ENCODE data around the gene INSC. TPM values are rescaled to one million over a fixed set of nuclear protein-coding genes. Genes with fewer than 3 reads are reported as not detected.

INSC gene
- total RNA-seq, 1 donor from 2014 or later, result 0.23 TPM

DNA sequence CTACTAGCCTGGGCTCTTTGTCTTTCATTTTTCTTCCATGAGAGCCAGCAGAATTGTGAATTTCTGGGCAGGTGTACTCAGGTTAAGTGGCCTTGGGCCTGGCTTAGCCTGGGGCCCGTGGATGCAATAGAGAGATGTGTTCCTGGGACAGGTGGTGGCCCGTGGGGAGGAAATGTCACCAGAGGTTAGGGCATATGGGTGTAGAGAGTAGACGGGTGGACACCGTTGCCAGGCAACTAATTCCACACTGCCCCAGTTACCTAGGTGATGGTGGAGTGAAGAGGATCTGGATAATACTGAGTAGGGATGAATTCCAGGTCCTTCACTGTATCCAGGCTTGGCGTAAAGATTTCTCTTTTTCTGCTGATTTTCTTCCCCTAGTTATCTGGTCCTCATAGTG lies 175.0 kb downstream of the INSC start:
- Mint-ChIP-seq H3K27me3 (ENCODE audit: unreplicated experiment) (no peaks in the 10 kb centered on the region), H3K36me3 (ENCODE audit: low read depth, unreplicated experiment) (no peaks in the 10 kb centered on the region), H3K4me1 (ENCODE audit: unreplicated experiment) (no peaks in the 10 kb centered on the region), H3K4me3 (ENCODE audit: unreplicated experiment) (no peak overlapping the region), H3K27ac (ENCODE audit: unreplicated experiment) (no peak overlapping the region), H3K9me3 (ENCODE audit: unreplicated experiment) (no peaks in the 10 kb centered on the region)
- TF ChIP-seq, protein P1, sequence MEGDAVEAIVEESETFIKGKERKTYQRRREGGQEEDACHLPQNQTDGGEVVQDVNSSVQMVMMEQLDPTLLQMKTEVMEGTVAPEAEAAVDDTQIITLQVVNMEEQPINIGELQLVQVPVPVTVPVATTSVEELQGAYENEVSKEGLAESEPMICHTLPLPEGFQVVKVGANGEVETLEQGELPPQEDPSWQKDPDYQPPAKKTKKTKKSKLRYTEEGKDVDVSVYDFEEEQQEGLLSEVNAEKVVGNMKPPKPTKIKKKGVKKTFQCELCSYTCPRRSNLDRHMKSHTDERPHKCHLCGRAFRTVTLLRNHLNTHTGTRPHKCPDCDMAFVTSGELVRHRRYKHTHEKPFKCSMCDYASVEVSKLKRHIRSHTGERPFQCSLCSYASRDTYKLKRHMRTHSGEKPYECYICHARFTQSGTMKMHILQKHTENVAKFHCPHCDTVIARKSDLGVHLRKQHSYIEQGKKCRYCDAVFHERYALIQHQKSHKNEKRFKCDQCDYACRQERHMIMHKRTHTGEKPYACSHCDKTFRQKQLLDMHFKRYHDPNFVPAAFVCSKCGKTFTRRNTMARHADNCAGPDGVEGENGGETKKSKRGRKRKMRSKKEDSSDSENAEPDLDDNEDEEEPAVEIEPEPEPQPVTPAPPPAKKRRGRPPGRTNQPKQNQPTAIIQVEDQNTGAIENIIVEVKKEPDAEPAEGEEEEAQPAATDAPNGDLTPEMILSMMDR (IDR thresholded peaks at IDR 0.05; ENCODE audit: unreplicated experiment), result no peak
- DNase-seq (ENCODE audit: low spot score), result no peak

DNA sequence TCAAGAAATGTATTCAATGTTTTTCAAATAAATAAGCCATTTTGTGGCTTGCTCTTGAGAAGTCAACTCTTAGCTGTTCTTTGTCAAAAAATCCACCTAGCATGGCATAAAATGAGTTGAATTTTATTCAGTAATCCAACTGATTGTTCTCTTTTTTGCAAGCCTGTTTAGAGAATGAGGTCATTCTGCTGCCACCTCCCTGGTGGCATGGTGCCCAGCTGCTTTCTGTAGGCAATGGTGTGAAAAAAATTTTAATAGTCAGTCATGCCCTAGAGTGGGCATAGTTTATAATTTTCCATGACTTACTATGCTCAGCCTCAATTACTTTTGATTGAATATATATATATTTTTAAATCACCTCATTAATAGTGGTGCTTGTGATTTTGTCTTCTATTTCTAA lies 177.2 kb downstream of the INSC start:
- no peaks in the 10 kb centered on the region for H3K4me1 Mint-ChIP-seq (ENCODE audit: unreplicated experiment)
- no peak for DNase-seq (ENCODE audit: low spot score)
- no peaks in the 10 kb centered on the region for H3K27me3 Mint-ChIP-seq (ENCODE audit: unreplicated experiment)
- no peak overlapping the region for H3K4me3 Mint-ChIP-seq (ENCODE audit: unreplicated experiment)
- TF ChIP-seq, protein P1 (IDR thresholded peaks at IDR 0.05; ENCODE audit: unreplicated experiment), result no peak
- H3K27ac Mint-ChIP-seq (ENCODE audit: unreplicated experiment), result no peak overlapping the region
- no peaks in the 10 kb centered on the region for H3K36me3 Mint-ChIP-seq (ENCODE audit: low read depth, unreplicated experiment)
- H3K9me3 Mint-ChIP-seq (ENCODE audit: unreplicated experiment), result no peaks in the 10 kb centered on the region

GRCh38 chr11:15293975-15294620 lies 179.4 kb downstream of the INSC start:
- H3K4me1 Mint-ChIP-seq (ENCODE audit: unreplicated experiment), result no peaks in the 10 kb centered on the region
- H3K4me3 Mint-ChIP-seq (ENCODE audit: unreplicated experiment), result no peak overlapping the region
- H3K9me3 Mint-ChIP-seq (ENCODE audit: unreplicated experiment), result no peaks in the 10 kb centered on the region
- no peaks in the 10 kb centered on the region for H3K27me3 Mint-ChIP-seq (ENCODE audit: unreplicated experiment)
- H3K36me3 Mint-ChIP-seq (ENCODE audit: low read depth, unreplicated experiment), result no peaks in the 10 kb centered on the region
- TF ChIP-seq, protein P1 (IDR thresholded peaks at IDR 0.05; ENCODE audit: unreplicated experiment), result no peak
- no peak overlapping the region for H3K27ac Mint-ChIP-seq (ENCODE audit: unreplicated experiment)
- no peak for DNase-seq (ENCODE audit: low spot score)

- DNase-seq (ENCODE audit: low spot score), result no peak
- Mint-ChIP-seq H3K4me3 (ENCODE audit: unreplicated experiment) (no peak overlapping the region), H3K9me3 (ENCODE audit: unreplicated experiment) (no peaks in the 10 kb centered on the region), H3K36me3 (ENCODE audit: low read depth, unreplicated experiment) (no peaks in the 10 kb centered on the region), H3K4me1 (ENCODE audit: unreplicated experiment) (no peaks in the 10 kb centered on the region), H3K27ac (ENCODE audit: unreplicated experiment) (no peak overlapping the region), H3K27me3 (ENCODE audit: unreplicated experiment) (no peaks in the 10 kb centered on the region)
- TF ChIP-seq, protein P1 (IDR thresholded peaks at IDR 0.05; ENCODE audit: unreplicated experiment), result no peak
Observed at GRCh38 chr11:15295695-15296094, 181.0 kb downstream of the INSC start.

Other genes with a start within 250 kb of the INSC start
- gene CYP2R1, start 222.7 kb upstream of the INSC start, total RNA-seq (ENCODE audit: unreplicated experiment), result 22.4 TPM
- not detected for gene CALCA, start 142.6 kb upstream of the INSC start, total RNA-seq (ENCODE audit: unreplicated experiment)
- 0.28 TPM for gene CALCB, start 41.3 kb upstream of the INSC start, total RNA-seq (ENCODE audit: unreplicated experiment)